ENCODE results near the gene ZSCAN18.

ZSCAN18 gene

GRCh38 chr19:58045411-58046050 is 52.5 kb downstream of the ZSCAN18 start:
- no peak for DNase-seq (ENCODE audit: low read depth)

GRCh38 chr19:58044886-58045285 is 53.1 kb downstream of the ZSCAN18 start:
- H3K4me3 ChIP-seq (ENCODE audit: control insufficient read depth, low read depth, low read length) = no peak overlapping the region
- no peak for TF ChIP-seq CTCF (conservative IDR thresholded peaks at IDR 0.05; ENCODE audit: control insufficient read depth, insufficient read depth, low read depth, low read length)

More at GRCh38 chr19:58045411-58046050, 52.5 kb downstream of the ZSCAN18 start:
- TF ChIP-seq CTCF (conservative IDR thresholded peaks at IDR 0.05; ENCODE audit: control insufficient read depth, insufficient read depth, low read depth, low read length) = no peak
- no peak overlapping the region for H3K4me3 ChIP-seq (ENCODE audit: control insufficient read depth, low read depth, low read length)

GRCh38 chr19:58044391-58044790 is 53.6 kb downstream of the ZSCAN18 start:
- H3K4me3 ChIP-seq (ENCODE audit: control insufficient read depth, low read depth, low read length) = no peak overlapping the region
- no peak for TF ChIP-seq CTCF (conservative IDR thresholded peaks at IDR 0.05; ENCODE audit: control insufficient read depth, insufficient read depth, low read depth, low read length)
- DNase-seq (ENCODE audit: low read depth) = no peak

More at GRCh38 chr19:58044886-58045285, 53.1 kb downstream of the ZSCAN18 start:
- DNase-seq (ENCODE audit: low read depth) = no peak

DNA sequence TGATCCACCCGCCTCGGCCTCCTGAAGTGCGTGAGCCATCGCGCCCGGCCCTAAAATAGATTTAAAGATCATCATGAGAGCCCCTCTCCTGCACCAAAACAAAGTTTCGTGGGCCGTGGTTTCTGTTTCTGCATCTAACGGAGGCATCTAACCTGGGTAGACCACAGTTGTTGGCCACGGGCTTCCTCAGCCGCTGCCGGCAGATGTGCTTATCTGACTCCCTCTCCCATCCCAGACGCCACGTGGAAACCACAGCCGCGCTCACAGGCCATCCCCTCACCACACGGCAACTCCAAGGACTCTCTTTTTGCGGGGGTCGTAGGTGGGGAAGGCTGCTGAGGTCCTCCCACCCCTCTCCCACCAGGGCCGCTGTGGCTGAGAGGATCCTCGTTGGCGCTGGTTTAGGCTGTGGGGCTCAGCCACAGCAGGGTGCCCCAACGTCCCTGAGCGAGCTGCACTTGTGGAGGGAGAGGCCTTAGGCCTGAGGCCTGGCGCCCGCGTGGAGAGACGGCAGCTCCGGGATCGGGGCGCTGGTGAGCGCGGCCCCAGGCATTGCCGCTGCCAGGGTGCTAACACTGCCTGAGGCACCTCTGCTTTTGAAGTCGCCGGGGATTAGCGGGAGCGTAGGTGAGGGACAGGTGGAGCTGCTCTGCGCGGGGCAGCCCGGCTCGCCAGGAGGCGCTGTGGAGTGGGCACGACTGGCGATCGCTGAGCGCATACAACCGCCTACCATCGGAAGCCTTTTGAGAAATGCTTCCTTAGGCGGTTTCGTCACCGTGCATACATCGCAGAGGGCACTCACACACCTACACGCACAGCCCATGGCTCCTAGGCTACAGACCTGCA is 55.3 kb downstream of the ZSCAN18 start:
- H3K4me3 ChIP-seq (ENCODE audit: control insufficient read depth, low read depth, low read length) = no peak overlapping the region

GRCh38 chr19:58040751-58041525 is 57.1 kb downstream of the ZSCAN18 start:
- no peak for DNase-seq (ENCODE audit: low read depth)
- TF ChIP-seq CTCF (conservative IDR thresholded peaks at IDR 0.05; ENCODE audit: control insufficient read depth, insufficient read depth, low read depth, low read length) = no peak
- no peak overlapping the region for H3K4me3 ChIP-seq (ENCODE audit: control insufficient read depth, low read depth, low read length)

More for the DNA sequence above, 55.3 kb downstream of the ZSCAN18 start:
- no peak for TF ChIP-seq CTCF (conservative IDR thresholded peaks at IDR 0.05; ENCODE audit: control insufficient read depth, insufficient read depth, low read depth, low read length)
- no peak for DNase-seq (ENCODE audit: low read depth)

DNA sequence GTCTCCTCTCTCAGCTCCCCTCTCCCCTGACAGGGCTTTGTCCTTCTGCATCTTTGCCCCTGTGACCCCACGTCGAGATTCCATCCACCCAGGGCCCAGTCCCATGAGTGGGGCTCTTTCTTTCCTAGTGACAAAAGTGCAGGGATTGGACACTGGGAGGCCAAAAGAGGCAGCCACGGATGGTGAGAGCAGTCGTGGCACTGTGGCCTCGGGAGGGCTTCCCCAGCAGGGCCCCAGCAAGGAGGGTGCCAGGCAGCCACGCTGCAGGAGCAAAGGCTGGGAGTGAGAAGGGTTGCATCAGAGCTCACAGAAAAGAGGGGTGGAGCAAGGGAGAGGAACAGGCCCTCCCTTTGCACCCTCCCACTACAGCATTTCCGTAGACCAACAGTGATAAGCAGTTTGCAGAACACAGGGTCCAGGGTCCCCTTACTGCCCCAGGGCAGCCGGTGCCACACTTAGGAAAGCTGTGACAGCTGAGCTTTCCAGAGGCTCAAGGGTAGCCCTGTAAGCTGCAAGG is 59.3 kb downstream of the ZSCAN18 start:
- H3K4me3 ChIP-seq (ENCODE audit: control insufficient read depth, low read depth, low read length) = no peak overlapping the region
- no peak for DNase-seq (ENCODE audit: low read depth)
- TF ChIP-seq CTCF (conservative IDR thresholded peaks at IDR 0.05; ENCODE audit: control insufficient read depth, insufficient read depth, low read depth, low read length) = no peak
